EL (cell line): ENCODE measurements around the gene CDCA5.

ENCODE experiments used
- DNase-seq: peaks from one replicate; pipeline ENCODE4 v3.0.0-alpha.2; 2016

The CDCA5 gene, protein sequence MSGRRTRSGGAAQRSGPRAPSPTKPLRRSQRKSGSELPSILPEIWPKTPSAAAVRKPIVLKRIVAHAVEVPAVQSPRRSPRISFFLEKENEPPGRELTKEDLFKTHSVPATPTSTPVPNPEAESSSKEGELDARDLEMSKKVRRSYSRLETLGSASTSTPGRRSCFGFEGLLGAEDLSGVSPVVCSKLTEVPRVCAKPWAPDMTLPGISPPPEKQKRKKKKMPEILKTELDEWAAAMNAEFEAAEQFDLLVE

DNA sequence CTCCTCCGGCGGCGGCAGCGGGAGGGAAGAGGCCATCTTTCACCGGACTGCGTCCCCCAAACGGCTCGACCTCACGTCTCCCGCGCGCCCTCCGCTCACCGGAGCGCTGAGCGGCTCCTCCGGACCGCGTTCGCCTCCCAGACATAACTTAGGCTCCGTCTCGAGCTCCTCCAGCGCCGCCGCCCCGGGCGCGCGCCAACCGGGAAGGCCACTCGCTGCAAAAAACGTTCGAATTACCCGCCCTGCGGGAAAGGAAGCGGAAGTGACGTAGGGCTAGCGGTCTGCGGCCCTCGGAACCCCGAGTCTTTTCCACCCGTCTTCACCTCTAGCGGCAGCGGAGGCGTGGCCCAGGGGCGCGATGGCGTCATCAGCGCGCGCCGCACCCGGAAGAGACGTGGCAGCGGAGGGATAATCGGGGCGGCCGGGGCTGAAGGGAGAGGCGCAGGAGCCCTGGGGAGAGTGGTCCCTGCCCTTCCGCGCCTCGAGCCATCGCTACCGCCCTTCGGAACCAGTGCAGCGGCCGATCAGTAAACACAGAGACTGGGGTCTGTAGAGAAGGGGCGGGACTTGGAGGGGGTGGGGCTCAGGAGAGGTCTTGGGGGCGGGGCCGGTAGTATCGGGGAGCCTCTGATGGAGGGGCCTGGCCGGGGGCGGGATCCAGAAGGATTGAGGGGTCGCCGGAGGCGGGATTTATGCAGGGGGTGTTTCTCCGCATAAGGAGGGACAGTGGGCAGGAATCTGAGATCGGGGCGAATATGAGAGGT is at the start of gene CDCA5, which contains the start of gene ZFPL1:
CDCA5 (minus strand) TSS at position 207 of the 764 bp plus-strand sequence; CDS start at position 145, 62 bp downstream.
ZFPL1 (plus strand) TSS at position 389 of the 764 bp plus-strand sequence. CDS start 477 bp downstream, outside the sequence.
- DNase-seq = peak; percentile 95

DNA sequence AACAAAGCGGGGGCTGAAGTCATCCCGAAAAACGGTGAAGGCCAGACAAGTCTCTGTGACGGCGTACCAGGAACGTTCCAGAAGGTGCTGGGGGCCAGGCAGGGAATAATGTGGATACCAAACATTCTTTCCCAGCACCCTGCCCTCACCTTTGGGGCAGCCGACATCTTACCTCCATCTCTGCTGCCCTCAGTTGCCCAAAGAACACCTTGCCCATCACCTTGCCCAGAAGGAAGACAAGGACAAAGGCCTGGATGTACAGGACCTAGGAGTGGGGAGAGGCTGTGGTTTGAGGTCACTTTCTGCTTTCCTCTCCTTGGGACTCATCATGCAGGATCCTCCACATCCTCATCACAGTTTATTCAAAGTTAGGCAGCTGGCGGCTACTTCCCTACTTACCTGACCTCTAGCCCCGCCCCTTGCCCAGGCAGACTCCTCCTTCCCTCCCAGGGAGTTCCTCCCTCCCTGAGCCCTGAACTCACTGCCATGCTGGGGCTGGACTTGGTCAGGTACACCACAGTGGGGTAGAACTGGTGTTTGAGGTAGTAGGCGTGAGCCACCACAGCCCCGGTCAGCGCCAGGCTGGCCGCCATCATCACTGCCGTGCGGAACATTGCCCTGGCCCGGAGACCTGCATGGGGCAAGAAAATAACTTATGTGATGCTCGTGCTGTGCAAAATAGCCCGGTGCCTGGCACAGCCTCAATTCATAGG is 49.3 kb upstream of the CDCA5 start:
- peak; percentile 29 for DNase-seq

DNA sequence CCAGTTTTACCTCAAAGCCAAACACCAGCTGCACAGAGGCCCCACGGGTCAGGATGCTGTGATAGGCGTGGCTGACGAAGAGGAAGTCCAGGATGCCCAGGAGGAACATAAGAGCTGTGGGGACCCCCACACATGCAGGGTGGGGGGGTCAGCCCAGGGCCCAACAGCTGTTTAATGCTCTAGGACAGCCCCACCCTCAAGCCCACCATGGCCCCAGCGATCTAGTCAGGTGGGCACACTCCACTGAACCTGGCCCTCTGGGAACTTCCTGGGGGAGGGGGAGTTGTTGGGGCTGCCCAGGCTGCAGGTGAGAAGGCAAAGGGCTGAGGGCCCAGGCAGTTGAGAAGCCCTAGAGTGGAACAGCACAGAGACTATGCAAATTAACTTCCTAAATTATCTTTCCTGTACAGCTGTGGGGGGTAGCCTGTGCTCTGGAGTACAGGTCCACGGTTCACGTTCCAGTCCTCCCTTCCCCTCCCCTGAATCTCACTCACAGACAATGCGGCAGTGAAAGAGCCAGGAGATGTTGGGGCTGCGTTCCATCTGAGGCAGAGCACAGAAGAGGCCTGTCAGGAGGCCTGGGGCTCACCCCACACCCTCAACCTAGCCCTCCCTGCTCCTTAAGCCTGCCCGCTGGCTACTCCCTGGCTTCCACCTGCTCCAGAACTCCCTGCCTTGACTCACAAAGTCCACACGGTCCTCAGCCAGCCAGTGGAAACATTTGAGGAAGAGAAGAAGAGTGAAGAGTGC is 48.6 kb upstream of the CDCA5 start:
- DNase-seq = no peak

- no peak for DNase-seq
These were observed 48.0 kb upstream of the CDCA5 start for GRCh38 chr11:65131895-65132237.

DNA sequence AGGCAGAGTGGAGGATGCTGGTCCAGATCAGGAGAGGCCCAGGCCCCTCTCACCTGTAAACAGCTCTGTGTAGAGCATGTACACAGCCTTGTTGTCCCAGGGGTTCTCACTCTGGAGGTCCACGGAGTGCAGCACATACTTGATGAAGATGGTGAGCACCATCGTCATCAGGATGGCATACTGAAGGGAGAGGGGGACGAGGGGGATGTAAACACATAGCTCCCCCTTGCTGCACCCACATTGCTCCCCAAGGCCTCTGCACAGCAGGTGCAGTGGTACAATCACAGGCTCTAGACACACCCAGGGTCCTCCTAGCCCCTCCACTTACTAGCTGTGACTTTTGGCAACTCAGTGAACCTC is 47.6 kb upstream of the CDCA5 start:
- no peak for DNase-seq

GRCh38 chr11:65130631-65131416 is 47.0 kb upstream of the CDCA5 start:
- no peak for DNase-seq

DNA sequence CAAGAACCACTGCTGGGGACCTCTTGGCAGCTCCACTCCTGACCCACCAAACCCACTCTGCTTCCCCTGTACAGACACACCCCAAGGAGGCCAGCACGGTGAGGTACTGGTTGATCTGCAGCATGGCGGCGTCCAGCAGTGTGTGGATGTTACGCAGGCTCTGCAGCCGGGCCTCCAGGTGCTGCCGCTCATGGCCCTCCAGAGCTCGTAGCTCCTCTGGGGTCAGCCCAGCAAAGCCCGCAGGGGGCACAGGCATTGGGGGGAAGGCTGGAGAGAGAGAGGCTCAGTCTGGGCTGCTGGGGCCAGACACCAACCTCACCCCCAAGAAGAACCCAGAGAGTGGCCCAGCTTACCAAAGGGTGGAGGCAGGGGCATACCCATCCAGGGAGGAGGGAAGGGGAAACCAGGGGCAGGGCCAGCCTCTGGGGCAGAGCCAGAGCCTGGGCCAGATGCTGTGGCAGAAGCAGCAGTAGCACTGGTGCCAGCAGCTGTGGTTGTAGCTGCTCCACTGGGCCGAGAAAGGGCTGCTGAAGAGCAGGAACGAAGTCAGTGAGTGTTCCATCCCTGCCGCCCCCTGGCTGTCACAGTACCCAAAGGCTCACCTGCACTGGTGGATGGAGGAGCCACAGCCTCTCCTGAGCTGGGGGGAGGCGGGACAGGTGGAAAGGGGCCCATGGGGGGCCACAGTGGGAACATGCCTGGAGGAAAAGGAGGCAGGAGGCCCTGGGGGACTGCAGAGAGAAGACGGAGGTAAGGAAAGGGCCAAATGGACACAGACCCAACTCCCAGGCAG is 46.0 kb upstream of the CDCA5 start:
- no peak for DNase-seq

- no peak for DNase-seq
These were observed 44.6 kb upstream of the CDCA5 start for GRCh38 chr11:65128182-65129145.

DNA sequence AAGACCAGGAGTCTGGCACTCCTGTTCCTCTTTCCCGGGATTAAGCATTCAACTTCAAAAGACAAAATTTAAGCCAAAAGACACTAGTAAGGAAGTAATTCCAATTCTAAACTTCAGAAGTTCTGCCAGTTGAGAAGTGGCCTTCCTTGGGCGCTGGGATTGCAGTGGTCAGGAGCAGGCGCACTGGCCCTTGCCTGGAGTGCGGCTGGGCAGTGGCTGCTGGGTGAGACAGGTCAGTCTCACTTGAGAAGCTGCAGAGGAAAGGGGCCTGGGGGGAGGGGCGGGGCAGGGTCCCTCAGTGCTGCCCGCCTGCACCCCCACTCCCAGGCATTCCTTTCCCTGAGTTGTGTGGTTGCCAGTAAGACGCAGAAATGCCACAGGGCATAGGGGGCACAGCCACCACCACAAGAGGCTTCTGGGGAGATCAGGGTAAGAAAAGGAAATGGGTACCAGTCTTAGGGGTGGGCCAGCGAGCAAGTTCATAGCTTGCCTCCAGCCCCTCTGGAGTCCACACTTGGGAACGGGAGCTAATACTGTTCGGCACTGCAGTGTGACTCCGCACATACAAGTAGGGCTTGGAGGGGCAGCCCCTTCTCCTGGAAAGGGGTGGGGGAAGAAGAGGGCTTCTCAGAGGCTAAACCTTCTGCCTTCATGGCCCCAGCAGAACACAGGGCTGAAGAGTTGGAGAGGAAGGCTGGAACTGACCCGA is 43.8 kb upstream of the CDCA5 start:
- no peak for DNase-seq

DNA sequence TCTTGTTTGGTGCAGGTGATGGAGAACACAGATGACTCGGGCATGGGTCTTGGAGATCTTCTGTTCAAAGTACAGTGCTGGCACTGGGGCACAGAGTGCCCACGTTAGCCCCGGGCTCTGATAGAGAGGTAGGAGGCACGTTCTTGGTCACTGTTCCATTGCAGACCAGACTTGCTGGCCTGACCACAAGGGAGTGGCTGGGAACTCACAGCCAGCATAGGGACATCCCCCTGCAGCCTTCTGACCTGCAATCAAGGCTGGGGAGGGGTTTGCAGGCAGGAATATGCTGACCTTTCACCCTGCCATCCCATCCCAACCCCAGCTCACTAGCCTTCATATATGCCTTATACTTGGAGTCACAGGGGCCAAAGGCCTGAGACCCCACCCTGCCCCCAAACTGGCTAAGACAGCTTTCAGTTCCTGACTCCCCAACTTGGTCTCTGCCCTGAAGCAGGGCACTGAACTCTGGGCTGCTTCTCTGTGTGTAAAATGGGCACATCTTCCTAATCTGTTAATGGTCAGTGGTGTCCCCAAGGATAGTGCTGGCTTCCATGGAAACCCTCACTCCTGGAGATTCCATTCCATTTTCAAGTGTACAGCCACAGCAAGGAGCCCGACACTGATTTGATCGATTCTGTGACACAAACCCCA is 42.9 kb upstream of the CDCA5 start:
- no peak for DNase-seq

DNA sequence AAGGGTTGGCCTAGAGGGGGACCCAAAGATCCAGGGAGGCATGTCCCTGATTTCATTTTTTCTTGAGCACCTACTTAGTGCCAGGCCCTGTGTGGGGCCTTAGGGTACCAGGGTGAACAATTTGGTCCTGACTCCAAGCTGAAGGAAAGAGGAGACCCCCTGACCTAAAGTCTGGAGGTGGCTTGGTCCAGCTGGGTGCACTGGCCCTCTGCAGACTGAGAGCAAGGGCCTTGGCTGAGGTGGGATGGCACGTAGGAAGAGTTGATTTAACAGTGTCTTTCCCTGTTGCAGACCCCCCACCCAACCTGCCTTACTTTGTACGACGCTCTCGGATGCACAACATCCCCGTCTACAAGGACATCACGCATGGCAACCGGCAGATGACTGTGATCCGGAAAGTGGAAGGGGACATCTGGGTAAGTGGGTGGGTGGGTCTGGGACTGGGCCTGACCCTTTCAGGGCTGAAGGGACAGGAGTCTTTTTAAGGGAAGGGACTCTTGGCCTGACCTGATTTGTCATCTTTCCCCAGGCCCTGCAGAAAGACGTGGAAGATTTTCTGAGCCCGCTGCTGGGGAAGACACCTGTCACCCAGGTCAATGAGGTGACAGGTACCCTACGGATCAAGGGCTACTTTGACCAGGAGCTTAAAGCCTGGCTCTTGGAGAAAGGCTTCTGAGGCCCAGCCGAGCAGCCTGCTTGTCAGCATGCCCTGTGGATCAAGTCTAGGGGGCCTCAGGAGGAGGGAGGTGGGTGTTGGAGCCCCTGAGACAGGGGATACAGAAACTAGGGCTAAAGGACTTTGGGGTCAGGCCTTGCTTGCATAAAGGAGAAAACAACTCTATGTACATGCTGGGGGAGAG is 41.6 kb upstream of the CDCA5 start:
- no peak for DNase-seq

DNA sequence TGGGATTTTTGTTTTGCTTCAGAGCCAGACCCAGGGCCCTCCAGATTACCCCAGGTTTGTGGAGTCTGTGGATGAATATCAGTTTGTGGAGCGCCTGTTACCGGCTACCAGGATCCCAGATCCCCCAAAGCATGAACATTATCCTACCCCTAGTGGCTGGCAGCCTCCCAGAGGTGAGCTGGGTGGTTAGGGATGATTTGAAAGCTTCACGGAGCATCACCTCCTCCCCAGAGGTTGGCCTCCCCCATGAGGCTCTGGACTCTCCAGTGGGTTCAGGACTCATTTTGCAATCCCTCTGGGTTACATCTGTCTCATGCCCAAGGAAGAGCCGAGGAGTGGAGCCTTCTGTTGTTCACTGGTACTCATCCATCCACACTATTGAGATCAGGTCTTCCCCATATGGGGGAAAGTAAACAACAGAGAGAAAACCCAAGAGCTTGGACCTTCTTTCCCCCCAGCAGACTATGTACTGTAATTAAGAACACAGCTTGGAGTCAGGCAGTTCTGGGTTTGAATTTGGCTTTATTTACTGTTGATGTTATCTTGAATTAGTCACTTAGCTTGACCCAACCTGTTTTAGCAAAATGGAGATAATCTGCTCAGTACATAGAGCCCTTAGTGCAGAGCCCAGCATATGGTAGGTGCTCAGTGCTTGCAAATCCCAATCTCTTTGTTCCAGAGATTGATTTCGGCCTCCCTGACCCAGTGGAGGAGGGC is 40.8 kb upstream of the CDCA5 start:
- DNase-seq = no peak

GRCh38 chr11:65121865-65122696 is 38.2 kb upstream of the CDCA5 start, which contains the start of the genes FAU and MRPL49:
FAU (minus strand) TSS chr11:65122134; CDS start chr11:65121813, 321 bp downstream.
MRPL49 (plus strand) TSS chr11:65122321; CDS start chr11:65122347, 26 bp downstream.
- peak; percentile 97 for DNase-seq

DNA sequence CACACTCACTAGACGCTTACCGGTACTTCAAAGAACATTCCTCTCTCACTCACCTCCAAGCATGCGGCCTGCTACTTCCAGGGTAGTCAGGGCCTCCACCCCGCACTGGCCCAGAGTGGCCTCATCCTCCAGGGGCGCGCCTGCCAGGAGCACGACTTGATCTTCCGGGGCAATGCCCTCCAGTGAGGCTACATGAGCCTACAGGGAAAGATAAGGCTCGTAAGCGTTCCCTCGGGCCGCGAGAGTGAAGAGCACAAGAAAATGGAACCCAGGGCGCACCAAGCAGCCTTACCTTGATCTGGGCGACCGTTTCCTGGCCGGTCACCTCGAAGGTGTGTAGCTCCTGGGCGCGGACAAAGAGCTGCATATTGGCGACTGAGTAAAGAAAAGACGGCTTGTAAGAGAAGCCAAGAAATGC is 37.6 kb upstream of the CDCA5 start:
- DNase-seq = no peak

GRCh38 chr11:65120831-65121230 is 37.0 kb upstream of the CDCA5 start:
- DNase-seq = no peak

DNA sequence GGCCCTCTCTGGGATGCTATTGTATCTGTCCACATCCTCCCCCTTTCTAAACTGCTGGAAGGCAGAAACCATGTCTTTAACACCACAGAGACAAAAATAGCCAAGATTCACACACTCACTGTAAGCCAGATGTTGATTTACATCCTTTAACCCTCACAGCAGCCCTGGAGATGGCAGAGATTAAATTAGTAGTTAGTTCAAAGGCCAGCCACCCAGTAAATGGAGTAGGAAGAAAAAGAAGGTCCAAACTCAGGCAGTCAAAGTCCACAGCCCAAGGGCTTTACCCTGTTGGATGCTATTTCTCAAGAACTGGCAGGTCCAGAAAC is 35.8 kb upstream of the CDCA5 start:
- DNase-seq = no peak
